ENCODE data around the gene C10orf95.
"Not testable (repeated sequence)": the region's sequence is repeated elsewhere in the genome, so short reads cannot be mapped to it uniquely, and the experiment has no call there.

DNA sequence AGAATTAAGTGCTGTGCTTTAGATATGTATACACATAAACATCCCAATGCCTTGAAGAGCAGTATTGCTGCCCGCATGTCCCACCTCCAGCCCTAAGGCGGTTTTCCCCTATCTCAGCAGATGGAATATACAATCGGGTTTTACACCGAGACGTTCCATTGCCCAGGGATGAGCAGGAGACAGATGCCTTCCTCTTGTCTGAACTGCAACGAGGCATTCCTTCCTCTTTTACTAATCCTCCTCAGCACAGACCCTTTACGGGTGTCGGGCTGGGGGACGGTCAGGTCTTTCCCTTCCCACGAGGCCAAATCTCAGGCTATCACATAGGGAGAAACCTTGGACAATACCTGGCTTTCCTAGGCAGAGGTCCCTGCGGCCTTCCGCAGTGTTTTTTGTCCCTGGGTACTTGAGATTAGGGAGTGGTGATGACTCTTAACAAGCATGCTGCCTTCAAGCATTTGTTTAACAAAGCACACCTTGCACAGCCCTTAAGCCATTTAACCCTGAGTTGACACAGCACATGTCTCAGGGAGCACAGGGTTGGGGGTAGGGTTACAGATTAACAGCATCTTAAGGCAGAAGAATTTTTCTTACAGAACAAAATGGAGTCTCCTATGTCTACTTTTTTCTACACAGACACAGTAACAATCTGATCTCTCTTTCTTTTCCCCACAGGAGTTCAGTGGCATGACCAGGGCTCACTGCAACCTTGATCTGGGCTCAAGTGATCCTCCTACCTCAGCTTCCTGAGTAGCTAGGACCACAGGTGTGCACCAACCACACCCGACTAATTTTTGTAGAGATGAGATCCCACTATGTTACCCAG, 3.5 kb upstream of the C10orf95 start:
- TF ChIP-seq EZH2 (conservative IDR thresholded peaks at IDR 0.05; ENCODE audit: low read depth, low read length); MXI1 (IDR thresholded peaks at IDR 0.05; ENCODE audit: borderline replicate concordance, low read depth, low read length); ZNF746 (CRISPR knock-in tag; IDR thresholded peaks at IDR 0.05); ZNF468 (CRISPR knock-in tag; IDR thresholded peaks at IDR 0.05); ZNF224 (CRISPR knock-in tag; IDR thresholded peaks at IDR 0.05); GABPB1 (CRISPR knock-in tag; IDR thresholded peaks at IDR 0.05); YY1 (IDR thresholded peaks at IDR 0.05; ENCODE audit: insufficient read depth, insufficient replicate concordance, low read depth, low read length): not testable (repeated sequence)
- TF ChIP-seq, protein P1, sequence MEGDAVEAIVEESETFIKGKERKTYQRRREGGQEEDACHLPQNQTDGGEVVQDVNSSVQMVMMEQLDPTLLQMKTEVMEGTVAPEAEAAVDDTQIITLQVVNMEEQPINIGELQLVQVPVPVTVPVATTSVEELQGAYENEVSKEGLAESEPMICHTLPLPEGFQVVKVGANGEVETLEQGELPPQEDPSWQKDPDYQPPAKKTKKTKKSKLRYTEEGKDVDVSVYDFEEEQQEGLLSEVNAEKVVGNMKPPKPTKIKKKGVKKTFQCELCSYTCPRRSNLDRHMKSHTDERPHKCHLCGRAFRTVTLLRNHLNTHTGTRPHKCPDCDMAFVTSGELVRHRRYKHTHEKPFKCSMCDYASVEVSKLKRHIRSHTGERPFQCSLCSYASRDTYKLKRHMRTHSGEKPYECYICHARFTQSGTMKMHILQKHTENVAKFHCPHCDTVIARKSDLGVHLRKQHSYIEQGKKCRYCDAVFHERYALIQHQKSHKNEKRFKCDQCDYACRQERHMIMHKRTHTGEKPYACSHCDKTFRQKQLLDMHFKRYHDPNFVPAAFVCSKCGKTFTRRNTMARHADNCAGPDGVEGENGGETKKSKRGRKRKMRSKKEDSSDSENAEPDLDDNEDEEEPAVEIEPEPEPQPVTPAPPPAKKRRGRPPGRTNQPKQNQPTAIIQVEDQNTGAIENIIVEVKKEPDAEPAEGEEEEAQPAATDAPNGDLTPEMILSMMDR (CRISPR knock-in tag; IDR thresholded peaks at IDR 0.05): not testable (repeated sequence)
